ENCODE results near the gene GRAMD2A. TPM values are rescaled to one million over a fixed set of nuclear protein-coding genes. Genes with fewer than 3 reads are reported as not detected.
"Not testable (repeated sequence)": the region's sequence is repeated elsewhere in the genome, so short reads cannot be mapped to it uniquely, and the experiment has no call there.

Gene GRAMD2A
- total and polyA plus RNA-seq, 7 donors, result 0.16 to 4.3 (median 1.6) TPM; not detected in 1

DNA sequence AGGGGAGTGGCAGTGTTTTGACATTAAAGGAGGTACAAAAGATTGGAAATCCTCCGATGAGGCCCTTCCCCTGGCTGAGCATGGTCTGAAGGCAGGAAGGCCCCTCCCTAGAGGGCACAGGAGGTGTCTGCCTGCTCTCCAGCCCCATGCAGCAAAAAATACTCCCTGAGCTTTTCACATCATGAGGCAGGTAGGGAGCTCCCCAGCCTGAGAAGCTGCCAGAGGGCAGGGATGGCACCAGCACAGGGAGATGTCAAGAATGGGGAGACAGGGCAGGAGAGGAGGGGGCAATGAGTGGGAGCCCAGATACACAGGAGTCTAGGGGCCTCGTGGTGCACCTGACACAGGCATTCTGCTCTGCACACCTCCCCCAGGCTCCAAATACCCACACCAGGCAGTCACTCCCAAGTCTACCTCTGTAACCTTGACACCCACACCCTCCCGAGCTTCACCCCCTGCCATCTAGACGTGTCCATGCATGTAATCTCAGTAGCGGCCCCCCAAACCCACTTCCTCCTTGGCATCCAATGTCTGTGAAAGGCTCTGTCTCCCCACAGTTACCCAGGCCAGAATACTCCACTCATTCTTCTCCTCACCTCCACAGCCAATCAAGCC, 22.9 kb downstream of the GRAMD2A start:
- intact Hi-C loops (cut with DNase I), result no loop called here
- Histone ChIP-seq H3K36me3 (no peaks in the 10 kb centered on the region), H3K9me3 (no peaks in the 10 kb centered on the region), H3K27ac (no peak overlapping the region), H3K27me3 (no peaks in the 10 kb centered on the region), H3K4me1 (no peaks in the 10 kb centered on the region), H3K4me3 (no peak overlapping the region)
- DNase-seq, result no peak
- WGBS, 2 donors, result 55 to 56% methylated on average over 5 of the region's 5 CpGs
- TF ChIP-seq POLR2AphosphoS5 (IDR thresholded peaks at IDR 0.05) (no peak), POLR2A (IDR thresholded peaks at IDR 0.05) (no peak), EP300 (IDR thresholded peaks at IDR 0.05) (no peak)
- TF ChIP-seq, protein P1, sequence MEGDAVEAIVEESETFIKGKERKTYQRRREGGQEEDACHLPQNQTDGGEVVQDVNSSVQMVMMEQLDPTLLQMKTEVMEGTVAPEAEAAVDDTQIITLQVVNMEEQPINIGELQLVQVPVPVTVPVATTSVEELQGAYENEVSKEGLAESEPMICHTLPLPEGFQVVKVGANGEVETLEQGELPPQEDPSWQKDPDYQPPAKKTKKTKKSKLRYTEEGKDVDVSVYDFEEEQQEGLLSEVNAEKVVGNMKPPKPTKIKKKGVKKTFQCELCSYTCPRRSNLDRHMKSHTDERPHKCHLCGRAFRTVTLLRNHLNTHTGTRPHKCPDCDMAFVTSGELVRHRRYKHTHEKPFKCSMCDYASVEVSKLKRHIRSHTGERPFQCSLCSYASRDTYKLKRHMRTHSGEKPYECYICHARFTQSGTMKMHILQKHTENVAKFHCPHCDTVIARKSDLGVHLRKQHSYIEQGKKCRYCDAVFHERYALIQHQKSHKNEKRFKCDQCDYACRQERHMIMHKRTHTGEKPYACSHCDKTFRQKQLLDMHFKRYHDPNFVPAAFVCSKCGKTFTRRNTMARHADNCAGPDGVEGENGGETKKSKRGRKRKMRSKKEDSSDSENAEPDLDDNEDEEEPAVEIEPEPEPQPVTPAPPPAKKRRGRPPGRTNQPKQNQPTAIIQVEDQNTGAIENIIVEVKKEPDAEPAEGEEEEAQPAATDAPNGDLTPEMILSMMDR (IDR thresholded peaks at IDR 0.05), result no peak

DNA sequence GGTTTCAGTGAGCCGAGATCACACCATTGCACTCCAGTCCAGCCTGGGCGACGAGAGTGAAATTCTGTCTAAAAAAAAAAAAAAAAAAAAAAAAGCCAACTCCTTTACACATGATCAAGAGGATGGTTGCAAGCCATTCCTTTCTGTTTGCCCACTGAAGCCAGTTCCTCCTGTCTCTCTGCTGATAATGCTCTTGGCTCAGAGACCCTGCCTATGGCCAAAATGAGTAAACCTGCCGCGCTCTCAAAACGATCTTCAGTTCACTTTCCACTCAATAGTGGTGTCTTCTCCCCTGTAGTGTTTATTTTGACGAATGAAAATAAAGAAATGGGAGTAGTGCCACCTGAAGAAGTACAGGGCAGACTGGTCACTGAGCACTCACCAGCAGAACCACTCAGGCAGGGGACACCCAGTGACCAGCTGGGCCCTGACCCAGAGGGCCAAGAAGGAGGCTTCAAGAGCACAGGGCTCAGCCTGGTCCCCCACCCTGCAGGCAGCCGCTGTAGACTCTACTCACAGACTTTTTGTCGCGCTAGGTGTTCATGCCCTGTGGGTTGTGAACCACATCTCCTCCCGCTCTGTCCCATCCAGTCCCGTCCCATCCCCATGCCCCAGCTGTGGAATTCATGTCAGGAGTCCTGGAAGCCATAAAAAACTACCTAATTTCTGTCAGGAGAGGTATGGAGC, 23.6 kb downstream of the GRAMD2A start:
- DNase-seq, result no peak
- H3K27me3 ChIP-seq, result no peaks in the 10 kb centered on the region
- no peaks in the 10 kb centered on the region for H3K4me1 ChIP-seq
- H3K4me3 ChIP-seq, result no peak overlapping the region
- H3K36me3 ChIP-seq, result no peaks in the 10 kb centered on the region
- intact Hi-C loops (cut with DNase I), result no loop called here
- WGBS, 2 donors, result 85 to 87% methylated on average over 12 of the region's 12 CpGs
- H3K27ac ChIP-seq, result no peak overlapping the region
- H3K9me3 ChIP-seq, result no peaks in the 10 kb centered on the region
- TF ChIP-seq EP300 (IDR thresholded peaks at IDR 0.05) (no peak), POLR2A (IDR thresholded peaks at IDR 0.05) (no peak), POLR2AphosphoS5 (IDR thresholded peaks at IDR 0.05) (no peak)
- TF ChIP-seq, protein P1 (IDR thresholded peaks at IDR 0.05), result no peak

DNA sequence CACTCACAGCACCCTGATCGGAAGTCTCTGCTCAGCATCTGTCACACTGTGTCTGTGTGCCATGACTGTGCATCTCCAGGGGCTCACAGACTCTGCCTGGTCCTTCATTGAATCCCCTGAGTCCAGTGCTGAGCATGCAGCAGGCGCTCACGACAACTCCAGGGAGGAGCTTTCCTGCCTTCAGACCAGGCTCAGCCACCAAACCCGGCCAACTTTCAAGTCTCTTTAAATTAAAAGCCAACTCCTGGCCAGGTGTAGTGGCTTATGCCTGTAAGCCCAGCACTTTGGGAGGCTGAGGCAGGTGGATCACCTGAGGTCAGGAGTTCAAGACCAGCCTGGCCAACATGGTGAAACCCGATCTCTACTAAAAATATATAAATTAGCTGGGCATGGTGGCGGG, 24.2 kb downstream of the GRAMD2A start:
- Histone ChIP-seq H3K36me3 (no peaks in the 10 kb centered on the region), H3K4me3 (no peak overlapping the region), H3K27ac (no peak overlapping the region), H3K4me1 (no peaks in the 10 kb centered on the region), H3K9me3 (no peaks in the 10 kb centered on the region), H3K27me3 (no peaks in the 10 kb centered on the region)
- intact Hi-C loops (cut with DNase I), result no loop called here
- TF ChIP-seq, protein P1 (IDR thresholded peaks at IDR 0.05), result no peak
- TF ChIP-seq POLR2AphosphoS5 (IDR thresholded peaks at IDR 0.05) (no peak), EP300 (IDR thresholded peaks at IDR 0.05) (no peak), POLR2A (IDR thresholded peaks at IDR 0.05) (no peak)
- 93 to 94% methylated on average over 6 of the region's 6 CpGs for WGBS, 2 donors
- DNase-seq, result no peak

DNA sequence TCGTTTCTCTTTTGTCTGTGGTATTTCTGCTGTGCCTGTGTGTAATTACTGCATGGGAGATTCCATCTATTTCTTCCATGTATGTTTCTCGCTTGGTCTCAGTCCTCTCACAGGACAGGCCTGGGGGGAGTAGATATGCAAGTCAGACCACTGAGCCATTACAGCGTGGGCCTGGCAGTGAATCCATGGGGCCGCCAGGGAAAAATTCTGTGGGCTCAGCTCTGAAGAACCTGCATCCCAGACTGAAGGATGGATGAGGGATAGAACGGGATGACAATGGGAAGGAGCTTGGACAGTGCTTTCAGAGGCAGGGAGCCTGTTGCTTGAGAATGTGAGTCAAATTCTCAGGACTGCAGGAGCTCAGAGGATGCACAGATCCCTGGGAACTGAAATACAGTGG, 24.8 kb downstream of the GRAMD2A start:
- no peak overlapping the region for H3K4me3 ChIP-seq
- no peaks in the 10 kb centered on the region for H3K36me3 ChIP-seq
- DNase-seq, result no peak
- no peaks in the 10 kb centered on the region for H3K9me3 ChIP-seq
- no peaks in the 10 kb centered on the region for H3K4me1 ChIP-seq
- intact Hi-C loops (cut with DNase I), result no loop called here
- TF ChIP-seq POLR2AphosphoS5 (IDR thresholded peaks at IDR 0.05), result no peak
- no peak for TF ChIP-seq EP300 (IDR thresholded peaks at IDR 0.05)
- no peak for TF ChIP-seq POLR2A (IDR thresholded peaks at IDR 0.05)
- TF ChIP-seq, protein P1 (IDR thresholded peaks at IDR 0.05), result no peak
- no peak overlapping the region for H3K27ac ChIP-seq
- WGBS, 2 donors, result 90% methylated on average over 5 of the region's 5 CpGs
- no peaks in the 10 kb centered on the region for H3K27me3 ChIP-seq

DNA sequence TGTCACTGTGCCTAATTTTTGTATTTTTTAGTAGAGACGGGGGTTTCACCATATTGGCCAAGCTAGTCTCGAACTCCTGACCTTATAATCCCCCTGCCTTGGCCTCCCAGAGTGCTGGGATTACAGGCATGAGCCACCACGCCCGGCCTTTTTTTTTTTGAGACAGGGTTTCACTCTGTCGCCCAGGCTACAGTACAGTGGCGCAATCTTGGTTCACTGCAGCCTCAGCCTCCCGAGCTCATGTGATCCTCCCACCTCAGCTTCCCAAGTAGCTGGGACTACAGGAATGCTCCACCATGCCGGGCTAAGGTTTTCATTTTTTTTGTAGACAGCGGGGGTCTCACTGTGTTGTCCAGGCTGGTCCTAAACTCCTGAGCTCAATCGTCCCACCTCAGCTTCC, 25.6 kb downstream of the GRAMD2A start:
- H3K36me3 ChIP-seq; H3K27me3 ChIP-seq; H3K9me3 ChIP-seq; H3K4me1 ChIP-seq; H3K4me3 ChIP-seq; H3K27ac ChIP-seq; intact Hi-C loops (cut with DNase I); DNase-seq: not testable (repeated sequence)
- WGBS, 2 donors, result 90 to 91% methylated on average over 10 of the region's 10 CpGs
